SK-N-SH (cell line): ENCODE measurements around the gene MYO10. TPM values are rescaled to one million over a fixed set of nuclear protein-coding genes. Genes with fewer than 3 reads are reported as not detected.

Source experiments
- CTCF ChIA-PET: fragments of 300-600, 350-600 bp; formaldehyde crosslinking; extraction: SDS; loops from one replicate; lab custom pipeline; 2021; lab: Yijun Ruan, JAX
- POLR2A ChIA-PET: fragments of 350-600 bp; sonication (Branson Sonifier 250); formaldehyde crosslinking; extraction: SDS; loops from one replicate; lab custom pipeline; 2020; ENCODE audit warnings: antibody characterized with exemption, inconsistent platforms; lab: Yijun Ruan, JAX
- DNase-seq: peaks from one replicate; pipeline ENCODE4 v3.0.0; 2012
- H2AFZ ChIP-seq: fragments of 200-600 bp; sonication (generic); 2 replicates; pipeline ENCODE4 v1.8.1; 2016; ENCODE audit warnings: antibody characterized with exemption, mild to moderate bottlenecking, low read depth
- H3F3A ChIP-seq: fragments of 200-600 bp; sonication (generic); replicated peaks from 2 replicates; pipeline ENCODE3; 2016; ENCODE audit warnings: antibody characterized with exemption, mild to moderate bottlenecking; ENCODE audit not compliant: insufficient read depth
- H3K27ac ChIP-seq, 2 experiments: fragments of 200-500 bp in 1 of 2; fragments of 200-600 bp in 1 of 2; sonication (Bioruptor generic) in 1 of 2; sonication (generic), shearing (Covaris generic) in 1 of 2; 2 replicates each; pipeline versions ENCODE4 v1.5.1 to v1.6.1; 2014 to 2016; ENCODE audit warnings: low read depth in 2 of 2, inconsistent platforms in 1 of 2, low read length in 1 of 2, mild to moderate bottlenecking in 1 of 2, mixed read lengths in 1 of 2
- H3K27me3 ChIP-seq: fragments of 200-600 bp; sonication (generic), shearing (Covaris generic); 2 replicates; pipeline ENCODE4 v1.6.1; 2016; ENCODE audit warnings: mixed run types; ENCODE audit not compliant: insufficient read depth
- H3K36me3 ChIP-seq, 2 experiments: fragments of 200-500 bp in 1 of 2; fragments of 200-600 bp in 1 of 2; sonication (Bioruptor generic) in 1 of 2; sonication (generic) in 1 of 2; replicated peaks in 1 of 2; 2 replicates each; pipeline versions ENCODE3 to v1.5.1; 2014 to 2016; ENCODE audit warnings: low read length in 1 of 2, mild to moderate bottlenecking in 1 of 2; ENCODE audit not compliant: insufficient read depth in 2 of 2, control insufficient read depth in 1 of 2
- H3K4me1 ChIP-seq, 2 experiments: fragments of 200-500 bp in 1 of 2; fragments of 200-600 bp in 1 of 2; sonication (Bioruptor generic) in 1 of 2; sonication (generic), shearing (Covaris generic) in 1 of 2; 2 replicates each; pipeline versions ENCODE4 v1.5.1 to v1.6.1; 2014 to 2016; ENCODE audit warnings: low read depth in 1 of 2, low read length in 1 of 2, mixed run types in 1 of 2; ENCODE audit not compliant: insufficient read depth in 2 of 2, control insufficient read depth in 1 of 2
- H3K4me2 ChIP-seq: fragments of 200-600 bp; sonication (generic), shearing (Covaris generic); 2 replicates; pipeline ENCODE4 v1.6.1; 2017; ENCODE audit warnings: mixed run types
- H3K4me3 ChIP-seq, 2 experiments: fragments of 200-500 bp in 1 of 2; fragments of 200-600 bp in 1 of 2; sonication (Bioruptor generic) in 1 of 2; sonication (generic), shearing (Covaris generic) in 1 of 2; 2 replicates each; pipeline versions ENCODE4 v1.5.1 to v1.8.1; 2014 to 2016; ENCODE audit warnings: low read depth in 2 of 2, inconsistent platforms in 1 of 2, low read length in 1 of 2, mild to moderate bottlenecking in 1 of 2, mixed read lengths in 1 of 2, moderate library complexity in 1 of 2
- H3K79me2 ChIP-seq: fragments of 200-600 bp; sonication (generic); 2 replicates; pipeline ENCODE4 v1.8.1; 2017; ENCODE audit warnings: mild to moderate bottlenecking; ENCODE audit not compliant: insufficient read depth
- H3K9ac ChIP-seq: fragments of 200-600 bp; sonication (generic); 2 replicates; pipeline ENCODE4 v1.6.1; 2017; ENCODE audit warnings: mixed run types
- H3K9me2 ChIP-seq: fragments of 200-600 bp; sonication (generic); 2 replicates; pipeline ENCODE4 v1.6.1; 2017; ENCODE audit warnings: mixed run types
- H3K9me3 ChIP-seq: fragments of 200-600 bp; sonication (generic); 2 replicates; pipeline ENCODE4 v1.6.1; 2017; ENCODE audit warnings: mixed run types, mild to moderate bottlenecking, moderate library complexity
- H4K20me1 ChIP-seq: fragments of 200-600 bp; sonication (generic); 2 replicates; pipeline ENCODE4 v1.6.1; 2017; ENCODE audit warnings: mild to moderate bottlenecking, mixed run types; ENCODE audit not compliant: insufficient read depth
- CTCF ChIP-seq: fragments of 200-600 bp; sonication (generic); IDR thresholded peaks from 2 replicates; pipeline ENCODE4 v1.6.1; 2017; ENCODE audit warnings: antibody characterized with exemption, mild to moderate bottlenecking, moderate library complexity
- ELF1 ChIP-seq: IDR thresholded peaks from 2 replicates; pipeline ENCODE4 v1.4.0; 2012
- EP300 ChIP-seq, 2 experiments: IDR thresholded peaks; 2 replicates each; pipeline versions ENCODE4 v1.4.0 to v1.6.1; 2012; ENCODE audit warnings: borderline replicate concordance in 1 of 2, low read depth in 1 of 2, low read length in 1 of 2
- EZH2phosphoT487 ChIP-seq: fragments of 200-600 bp; sonication (generic); IDR thresholded peaks from 2 replicates; pipeline ENCODE4 v1.6.1; 2017; ENCODE audit warnings: low read depth, mixed run types, mild to moderate bottlenecking, antibody characterized with exemption, moderate library complexity, borderline replicate concordance
- FOSL2 ChIP-seq: IDR thresholded peaks from 2 replicates; pipeline ENCODE4 v1.4.0; 2012; ENCODE audit warnings: low read depth, mild to moderate bottlenecking, moderate library complexity, borderline replicate concordance
- FOXJ3 ChIP-seq: sonication (generic); formaldehyde crosslinking; IDR thresholded peaks from 2 replicates; pipeline ENCODE4 v1.5.1; 2020; ENCODE audit warnings: mild to moderate bottlenecking, missing genetic modification reagents
- FOXM1 ChIP-seq: IDR thresholded peaks from 2 replicates; pipeline ENCODE4 v1.4.0; 2012; ENCODE audit warnings: low read depth, mild to moderate bottlenecking
- JUND ChIP-seq: IDR thresholded peaks from 2 replicates; pipeline ENCODE4 v1.4.0; 2012
- MXI1 ChIP-seq: IDR thresholded peaks from 2 replicates; pipeline ENCODE4 v1.6.1; 2012; ENCODE audit warnings: mild to moderate bottlenecking, low read depth, low read length, improper control_type of control experiment
- POLR2AphosphoS5 ChIP-seq: IDR thresholded peaks from 2 replicates; pipeline ENCODE4 v1.6.1; 2012; ENCODE audit warnings: low read depth, low read length
- RAD21 ChIP-seq: IDR thresholded peaks from 2 replicates; pipeline ENCODE4 v1.6.1; 2012; ENCODE audit warnings: mild to moderate bottlenecking, low read length
- RCOR1 ChIP-seq: fragments of 150-350 bp; IDR thresholded peaks from 2 replicates; pipeline ENCODE4 v1.6.1; 2017; ENCODE audit warnings: antibody characterized with exemption, low read length
- RFX5 ChIP-seq: IDR thresholded peaks from 2 replicates; pipeline ENCODE4 v1.6.1; 2012; ENCODE audit warnings: mild to moderate bottlenecking, improper control_type of control experiment, low read length
- RXRA ChIP-seq: IDR thresholded peaks from 2 replicates; pipeline ENCODE4 v1.4.0; 2012; ENCODE audit warnings: low read depth, mild to moderate bottlenecking, borderline replicate concordance
- SIN3A ChIP-seq: IDR thresholded peaks from 2 replicates; pipeline ENCODE4 v1.6.1; 2012; ENCODE audit warnings: low read depth, mild to moderate bottlenecking, low read length, moderate library complexity, borderline replicate concordance
- SMC3 ChIP-seq: IDR thresholded peaks from 2 replicates; pipeline ENCODE4 v1.6.1; 2012; ENCODE audit warnings: low read depth, low read length, improper control_type of control experiment
- USF1 ChIP-seq: IDR thresholded peaks from 2 replicates; pipeline ENCODE4 v1.4.0; 2012; ENCODE audit warnings: low read depth, borderline replicate concordance
- WGBS: methylation state at CpG from one replicate; pipeline ENCODE4 v1.1.6; 2017; ENCODE audit warnings: low lambda C conversion rate; 5-methylcytosine and 5-hydroxymethylcytosine counted together
- polyA plus RNA-seq, 3 experiments: library from polyadenylated mRNA; depleted of rRNA; stranded (reverse); fragments of >200 nt; gene quantifications; 2 replicates each; pipeline ENCODE4 v1.2.3, GENCODE V29; 2012
- TF ChIP-seq, protein P1 (sequence below): IDR thresholded peaks from 2 replicates; pipeline ENCODE4 v1.6.1; 2012; ENCODE audit warnings: mild to moderate bottlenecking, low read depth, low read length, moderate library complexity
- TF ChIP-seq, protein P2 (sequence below): IDR thresholded peaks from 2 replicates; pipeline ENCODE4 v1.4.0; 2012; ENCODE audit warnings: low read depth
- TF ChIP-seq, protein P3 (sequence below): fragments of 150-350 bp; IDR thresholded peaks from 2 replicates; pipeline ENCODE4 v1.6.1; 2016; ENCODE audit warnings: mild to moderate bottlenecking, low read depth, low read length

Gene MYO10
- polyA plus RNA-seq, 1 of the 3 experiments (the other 2 are of a cell fraction), result 8.1 TPM

DNA sequence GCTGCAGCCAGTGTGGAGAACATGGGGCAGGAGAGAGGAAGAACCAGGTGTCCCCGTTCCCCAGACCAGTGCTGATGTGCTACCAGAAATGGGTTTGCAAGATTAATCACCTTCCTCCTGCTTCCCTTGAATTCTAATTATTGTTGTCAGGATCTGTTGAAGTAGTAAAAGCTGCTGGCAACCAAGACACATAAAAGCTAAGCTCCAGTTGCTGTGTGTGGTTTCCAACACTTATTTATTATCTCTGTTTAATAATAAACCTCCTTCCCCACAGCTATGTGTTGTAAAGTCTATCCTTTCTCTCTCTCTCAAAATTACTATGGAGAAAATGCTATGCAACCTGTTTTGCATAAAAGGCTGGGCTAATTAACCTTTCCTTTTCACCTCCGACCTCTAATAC, 317.0 kb downstream of the MYO10 start:
- POLR2A ChIA-PET, result no interaction called here
- no peak for DNase-seq
- Histone ChIP-seq H2AFZ (no peak overlapping the region), H3F3A (no peaks in the 10 kb centered on the region), H4K20me1 (no peaks in the 10 kb centered on the region), H3K4me2 (no peak overlapping the region), H3K9me3 (no peaks in the 10 kb centered on the region), H3K79me2 (no peaks in the 10 kb centered on the region), H3K9me2 (no peaks in the 10 kb centered on the region), H3K27ac (no peak overlapping the region), H3K4me3 (no peak overlapping the region), H3K27me3 (peaks cover 28% of the 10 kb centered on the region; the same call in 1 of the 2 replicates), H3K4me1 (peaks cover 0 to 9% of the 10 kb centered on the region in 2 experiments; a peak in 1 of 4 replicates), H3K36me3 (no peaks in the 10 kb centered on the region), H3K9ac (no peak overlapping the region)
- TF ChIP-seq EP300 (IDR thresholded peaks at IDR 0.05; ENCODE audit: borderline replicate concordance in 1 of 2, low read depth in 1 of 2, low read length in 1 of 2), result no peak
- TF ChIP-seq FOXJ3 (CRISPR knock-in tag), result no peak
- TF ChIP-seq FOXM1, result no peak
- TF ChIP-seq RCOR1, result no peak
- no peak for TF ChIP-seq POLR2AphosphoS5
- no peak for TF ChIP-seq MXI1
- no peak for TF ChIP-seq RFX5
- TF ChIP-seq RXRA, result no peak
- no peak for TF ChIP-seq EZH2phosphoT487
- TF ChIP-seq, protein P1, sequence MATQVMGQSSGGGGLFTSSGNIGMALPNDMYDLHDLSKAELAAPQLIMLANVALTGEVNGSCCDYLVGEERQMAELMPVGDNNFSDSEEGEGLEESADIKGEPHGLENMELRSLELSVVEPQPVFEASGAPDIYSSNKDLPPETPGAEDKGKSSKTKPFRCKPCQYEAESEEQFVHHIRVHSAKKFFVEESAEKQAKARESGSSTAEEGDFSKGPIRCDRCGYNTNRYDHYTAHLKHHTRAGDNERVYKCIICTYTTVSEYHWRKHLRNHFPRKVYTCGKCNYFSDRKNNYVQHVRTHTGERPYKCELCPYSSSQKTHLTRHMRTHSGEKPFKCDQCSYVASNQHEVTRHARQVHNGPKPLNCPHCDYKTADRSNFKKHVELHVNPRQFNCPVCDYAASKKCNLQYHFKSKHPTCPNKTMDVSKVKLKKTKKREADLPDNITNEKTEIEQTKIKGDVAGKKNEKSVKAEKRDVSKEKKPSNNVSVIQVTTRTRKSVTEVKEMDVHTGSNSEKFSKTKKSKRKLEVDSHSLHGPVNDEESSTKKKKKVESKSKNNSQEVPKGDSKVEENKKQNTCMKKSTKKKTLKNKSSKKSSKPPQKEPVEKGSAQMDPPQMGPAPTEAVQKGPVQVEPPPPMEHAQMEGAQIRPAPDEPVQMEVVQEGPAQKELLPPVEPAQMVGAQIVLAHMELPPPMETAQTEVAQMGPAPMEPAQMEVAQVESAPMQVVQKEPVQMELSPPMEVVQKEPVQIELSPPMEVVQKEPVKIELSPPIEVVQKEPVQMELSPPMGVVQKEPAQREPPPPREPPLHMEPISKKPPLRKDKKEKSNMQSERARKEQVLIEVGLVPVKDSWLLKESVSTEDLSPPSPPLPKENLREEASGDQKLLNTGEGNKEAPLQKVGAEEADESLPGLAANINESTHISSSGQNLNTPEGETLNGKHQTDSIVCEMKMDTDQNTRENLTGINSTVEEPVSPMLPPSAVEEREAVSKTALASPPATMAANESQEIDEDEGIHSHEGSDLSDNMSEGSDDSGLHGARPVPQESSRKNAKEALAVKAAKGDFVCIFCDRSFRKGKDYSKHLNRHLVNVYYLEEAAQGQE, result no peak
- no peak for TF ChIP-seq SMC3
- TF ChIP-seq, protein P2, sequence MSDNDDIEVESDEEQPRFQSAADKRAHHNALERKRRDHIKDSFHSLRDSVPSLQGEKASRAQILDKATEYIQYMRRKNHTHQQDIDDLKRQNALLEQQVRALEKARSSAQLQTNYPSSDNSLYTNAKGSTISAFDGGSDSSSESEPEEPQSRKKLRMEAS, result no peak
- TF ChIP-seq, protein P3, sequence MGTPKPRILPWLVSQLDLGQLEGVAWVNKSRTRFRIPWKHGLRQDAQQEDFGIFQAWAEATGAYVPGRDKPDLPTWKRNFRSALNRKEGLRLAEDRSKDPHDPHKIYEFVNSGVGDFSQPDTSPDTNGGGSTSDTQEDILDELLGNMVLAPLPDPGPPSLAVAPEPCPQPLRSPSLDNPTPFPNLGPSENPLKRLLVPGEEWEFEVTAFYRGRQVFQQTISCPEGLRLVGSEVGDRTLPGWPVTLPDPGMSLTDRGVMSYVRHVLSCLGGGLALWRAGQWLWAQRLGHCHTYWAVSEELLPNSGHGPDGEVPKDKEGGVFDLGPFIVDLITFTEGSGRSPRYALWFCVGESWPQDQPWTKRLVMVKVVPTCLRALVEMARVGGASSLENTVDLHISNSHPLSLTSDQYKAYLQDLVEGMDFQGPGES, result no peak
- no peak for TF ChIP-seq FOSL2
- TF ChIP-seq JUND, result no peak
- TF ChIP-seq CTCF, result no peak
- no peak for TF ChIP-seq USF1
- TF ChIP-seq SIN3A, result no peak
- TF ChIP-seq RAD21, result no peak
- TF ChIP-seq ELF1, result no peak
- 63% methylated on average over 2 of the region's 2 CpGs for WGBS
- CTCF ChIA-PET, result no interaction called here
